ENCODE data around the gene S1PR3.

GRCh38 chr9:88947581-88948573 lies 43.4 kb upstream of the S1PR3 start:
- TF ChIP-seq, protein P1, sequence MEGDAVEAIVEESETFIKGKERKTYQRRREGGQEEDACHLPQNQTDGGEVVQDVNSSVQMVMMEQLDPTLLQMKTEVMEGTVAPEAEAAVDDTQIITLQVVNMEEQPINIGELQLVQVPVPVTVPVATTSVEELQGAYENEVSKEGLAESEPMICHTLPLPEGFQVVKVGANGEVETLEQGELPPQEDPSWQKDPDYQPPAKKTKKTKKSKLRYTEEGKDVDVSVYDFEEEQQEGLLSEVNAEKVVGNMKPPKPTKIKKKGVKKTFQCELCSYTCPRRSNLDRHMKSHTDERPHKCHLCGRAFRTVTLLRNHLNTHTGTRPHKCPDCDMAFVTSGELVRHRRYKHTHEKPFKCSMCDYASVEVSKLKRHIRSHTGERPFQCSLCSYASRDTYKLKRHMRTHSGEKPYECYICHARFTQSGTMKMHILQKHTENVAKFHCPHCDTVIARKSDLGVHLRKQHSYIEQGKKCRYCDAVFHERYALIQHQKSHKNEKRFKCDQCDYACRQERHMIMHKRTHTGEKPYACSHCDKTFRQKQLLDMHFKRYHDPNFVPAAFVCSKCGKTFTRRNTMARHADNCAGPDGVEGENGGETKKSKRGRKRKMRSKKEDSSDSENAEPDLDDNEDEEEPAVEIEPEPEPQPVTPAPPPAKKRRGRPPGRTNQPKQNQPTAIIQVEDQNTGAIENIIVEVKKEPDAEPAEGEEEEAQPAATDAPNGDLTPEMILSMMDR (IDR thresholded peaks at IDR 0.05) = no peak
- no peak for TF ChIP-seq SREBF2 (IDR thresholded peaks at IDR 0.05)
- TF ChIP-seq EP300 (IDR thresholded peaks at IDR 0.05) = no peak

Measured in A549 (cell line).